Measurements from ENCODE around the gene RBMXL3. TPM values are rescaled to one million over a fixed set of nuclear protein-coding genes. Genes with fewer than 3 reads are reported as not detected.

The RBMXL3 gene
- total RNA-seq, 1 donor from 2014 or later, result not detected

GRCh38 chrX:115237056-115237455, 47.8 kb downstream of the RBMXL3 start:
- H3K4me3 ChIP-seq (ENCODE audit: low read depth, low read length), result no peak overlapping the region
- peaks cover 5% of the 10 kb centered on the region for H3K27me3 ChIP-seq (ENCODE audit: control insufficient read depth, insufficient read depth, low read length)
- TF ChIP-seq CTCF (IDR thresholded peaks at IDR 0.05; ENCODE audit: insufficient read depth, low read length, poor library complexity, severe bottlenecking), result no peak
- H3K36me3 ChIP-seq (ENCODE audit: control insufficient read depth, insufficient read depth, low read length), result no peaks in the 10 kb centered on the region
- no peak for DNase-seq (ENCODE audit: low read depth)

Other genes starting within 250 kb of the RBMXL3 start
- 0.25 and 1.3 TPM in 2 replicates for gene IL13RA2, start 171.8 kb upstream of the RBMXL3 start, total RNA-seq
- 3.7 and 5.1 TPM in 2 replicates for gene LRCH2, start 44.7 kb downstream of the RBMXL3 start, total RNA-seq
- gene LUZP4, start 100.3 kb downstream of the RBMXL3 start, total RNA-seq, result not detected in 2 replicates